Progenitor cell of endocrine pancreas (in vitro differentiated cells): ENCODE data around the gene DHRS12. TPM values are rescaled to one million over a fixed set of nuclear protein-coding genes. Genes with fewer than 3 reads are reported as not detected.

Source experiments
- DNase-seq: peaks from one replicate; pipeline ENCODE4 v3.0.0; 2021; ENCODE audit warnings: low spot score; ENCODE audit not compliant: unreplicated experiment
- H3K27ac Mint-ChIP-seq: 2 replicates; pipeline ENCODE4 v1.8.0; 2021; ENCODE audit warnings: mild to moderate bottlenecking, moderate library complexity, mixed read lengths
- H3K27me3 Mint-ChIP-seq: 2 replicates; pipeline ENCODE4 v1.8.0; 2021; ENCODE audit warnings: mixed read lengths
- H3K36me3 Mint-ChIP-seq: 2 replicates; pipeline ENCODE4 v1.8.0; 2022; ENCODE audit warnings: mixed read lengths; ENCODE audit not compliant: insufficient read depth
- H3K4me1 Mint-ChIP-seq: 2 replicates; pipeline ENCODE4 v1.8.0; 2021; ENCODE audit warnings: low read depth, mixed read lengths
- H3K4me3 Mint-ChIP-seq: 2 replicates; pipeline ENCODE4 v1.8.0; 2021; ENCODE audit warnings: low read depth, mild to moderate bottlenecking, moderate library complexity, mixed read lengths
- H3K9me3 Mint-ChIP-seq: 2 replicates; pipeline ENCODE4 v1.8.0; 2021; ENCODE audit warnings: low read depth, mixed read lengths
- total RNA-seq: library from RNA; stranded (reverse); gene quantifications from 2 replicates; pipeline ENCODE4 v1.2.1, GENCODE V29; 2021
- TF ChIP-seq, protein P1 (sequence below): fragments of 200-600 bp; sonication (generic); IDR thresholded peaks from one replicate; pipeline ENCODE4 v1.5.0; 2021; ENCODE audit warnings: antibody characterized with exemption, mild to moderate bottlenecking; ENCODE audit not compliant: unreplicated experiment

DHRS12 gene
- total RNA-seq, 1 donor from 2014 or later, result 19.6 TPM

DNA sequence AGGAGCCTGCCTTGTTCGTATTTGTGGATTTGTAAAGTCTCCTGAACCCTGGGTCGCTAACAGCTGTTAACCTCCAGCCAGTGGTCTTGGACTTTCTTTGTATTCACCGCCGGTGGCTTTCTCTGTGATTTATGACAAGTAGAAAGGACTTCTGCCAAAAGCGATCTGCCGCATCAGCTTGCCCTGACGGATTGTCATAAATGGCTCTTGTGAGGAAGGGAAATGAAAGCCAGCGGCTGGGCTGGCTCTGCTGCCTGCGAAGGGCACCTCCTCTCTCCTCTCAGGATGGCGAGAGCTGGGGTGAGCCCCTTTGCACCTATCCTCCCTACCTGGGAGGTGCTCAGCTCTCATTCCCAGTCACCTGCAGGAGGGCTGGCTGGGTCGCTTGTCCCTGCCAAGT is 25.6 kb downstream of the DHRS12 start:
- no peak overlapping the region for H3K27ac Mint-ChIP-seq
- peaks cover 2% of the 10 kb centered on the region for H3K4me1 Mint-ChIP-seq
- H3K27me3 Mint-ChIP-seq, result no peaks in the 10 kb centered on the region
- TF ChIP-seq, protein P1, sequence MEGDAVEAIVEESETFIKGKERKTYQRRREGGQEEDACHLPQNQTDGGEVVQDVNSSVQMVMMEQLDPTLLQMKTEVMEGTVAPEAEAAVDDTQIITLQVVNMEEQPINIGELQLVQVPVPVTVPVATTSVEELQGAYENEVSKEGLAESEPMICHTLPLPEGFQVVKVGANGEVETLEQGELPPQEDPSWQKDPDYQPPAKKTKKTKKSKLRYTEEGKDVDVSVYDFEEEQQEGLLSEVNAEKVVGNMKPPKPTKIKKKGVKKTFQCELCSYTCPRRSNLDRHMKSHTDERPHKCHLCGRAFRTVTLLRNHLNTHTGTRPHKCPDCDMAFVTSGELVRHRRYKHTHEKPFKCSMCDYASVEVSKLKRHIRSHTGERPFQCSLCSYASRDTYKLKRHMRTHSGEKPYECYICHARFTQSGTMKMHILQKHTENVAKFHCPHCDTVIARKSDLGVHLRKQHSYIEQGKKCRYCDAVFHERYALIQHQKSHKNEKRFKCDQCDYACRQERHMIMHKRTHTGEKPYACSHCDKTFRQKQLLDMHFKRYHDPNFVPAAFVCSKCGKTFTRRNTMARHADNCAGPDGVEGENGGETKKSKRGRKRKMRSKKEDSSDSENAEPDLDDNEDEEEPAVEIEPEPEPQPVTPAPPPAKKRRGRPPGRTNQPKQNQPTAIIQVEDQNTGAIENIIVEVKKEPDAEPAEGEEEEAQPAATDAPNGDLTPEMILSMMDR, result no peak
- no peak overlapping the region for H3K4me3 Mint-ChIP-seq
- H3K9me3 Mint-ChIP-seq, result no peaks in the 10 kb centered on the region
- DNase-seq, result no peak
- peaks cover 1% of the 10 kb centered on the region for H3K36me3 Mint-ChIP-seq

DNA sequence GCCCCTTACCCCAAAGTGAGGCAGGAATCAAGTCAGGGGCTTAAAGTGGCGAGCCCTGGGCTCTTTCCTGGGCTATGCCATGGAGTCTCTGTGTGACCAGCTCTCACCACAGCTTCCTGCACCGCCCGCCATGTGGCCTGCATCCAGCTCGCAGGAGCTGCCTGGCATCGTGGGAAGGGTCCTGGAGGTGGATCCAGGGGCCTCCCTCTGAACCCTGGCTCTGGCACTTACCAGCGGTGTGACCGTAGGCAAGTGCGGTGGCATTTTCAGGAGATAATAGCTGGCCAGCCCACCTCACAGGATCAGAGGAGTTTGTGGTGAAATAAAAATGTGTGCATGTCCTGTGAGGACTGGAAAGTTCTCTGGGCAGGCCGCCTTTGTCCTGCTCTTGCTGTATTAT is 26.0 kb downstream of the DHRS12 start:
- Mint-ChIP-seq H3K9me3 (no peaks in the 10 kb centered on the region), H3K36me3 (peaks cover 1% of the 10 kb centered on the region), H3K27ac (no peak overlapping the region), H3K27me3 (no peaks in the 10 kb centered on the region), H3K4me1 (peaks cover 2% of the 10 kb centered on the region), H3K4me3 (no peak overlapping the region)
- no peak for DNase-seq
- TF ChIP-seq, protein P1, result no peak

DNA sequence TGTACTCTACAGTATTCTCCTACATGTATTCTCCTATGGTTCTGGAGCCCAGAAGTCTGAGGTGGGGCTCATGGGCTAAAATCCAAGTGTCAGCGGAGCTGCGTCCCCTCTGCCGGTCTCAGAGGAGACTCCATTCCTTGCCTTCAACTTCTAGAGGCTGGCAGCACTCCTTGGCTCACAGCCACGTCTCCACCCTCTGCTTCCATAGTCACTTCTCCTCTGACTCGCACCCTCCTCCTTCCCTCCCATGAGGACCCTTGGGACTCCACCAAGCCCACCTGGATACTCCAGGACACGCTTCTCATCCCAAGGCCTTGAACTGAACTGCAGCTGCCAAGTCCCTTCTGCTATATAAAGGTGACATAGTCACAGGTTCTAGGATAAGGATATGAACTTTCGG is 27.8 kb downstream of the DHRS12 start:
- H3K36me3 Mint-ChIP-seq, result peaks cover 1% of the 10 kb centered on the region
- H3K9me3 Mint-ChIP-seq, result no peaks in the 10 kb centered on the region
- H3K27me3 Mint-ChIP-seq, result no peaks in the 10 kb centered on the region
- H3K4me3 Mint-ChIP-seq, result no peak overlapping the region
- H3K27ac Mint-ChIP-seq, result no peak overlapping the region
- H3K4me1 Mint-ChIP-seq, result peaks cover 3% of the 10 kb centered on the region
- no peak for DNase-seq
- TF ChIP-seq, protein P1, result no peak

DNA sequence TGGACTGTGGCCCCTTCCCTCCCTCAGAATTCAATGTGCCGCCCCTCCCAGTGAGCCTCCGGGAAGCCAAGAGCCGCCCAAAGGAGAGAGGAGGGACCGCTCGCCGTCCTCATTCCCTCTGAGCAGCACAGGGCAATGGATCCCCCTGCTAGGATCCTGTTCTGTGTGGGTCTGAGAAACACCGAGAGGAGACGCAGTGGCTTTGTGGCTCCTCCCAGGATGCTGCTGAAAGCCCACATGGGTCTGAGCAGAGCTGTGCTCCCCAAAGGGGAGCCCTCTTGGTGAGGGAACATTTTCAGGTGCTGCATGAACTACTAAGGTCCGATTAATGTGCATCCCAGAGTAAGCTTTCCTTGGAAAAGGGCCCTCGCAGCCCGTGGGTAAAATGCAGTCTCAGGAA is 30.4 kb downstream of the DHRS12 start:
- DNase-seq, result no peak

DNA sequence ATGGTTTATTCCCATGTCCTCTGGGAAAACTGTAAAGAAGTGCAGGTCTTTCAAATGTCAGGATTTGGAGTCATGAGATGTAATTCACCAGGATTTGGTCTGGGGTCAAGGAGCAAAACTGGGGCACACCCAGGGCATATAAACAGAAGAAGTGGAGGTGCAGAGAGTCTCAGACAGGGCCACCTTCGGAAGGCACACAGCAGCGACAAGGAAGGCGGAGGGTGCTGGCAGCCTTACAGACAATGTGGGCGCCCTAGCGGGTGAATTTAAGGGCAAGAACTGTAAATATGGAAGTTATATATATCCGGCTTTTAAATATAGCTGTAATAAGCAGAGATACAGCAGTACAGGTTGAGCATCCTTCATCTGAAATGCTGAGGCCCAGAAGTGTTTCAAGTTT is 31.2 kb downstream of the DHRS12 start:
- no peak for DNase-seq
- no peaks in the 10 kb centered on the region for H3K27me3 Mint-ChIP-seq
- no peak overlapping the region for H3K4me3 Mint-ChIP-seq
- H3K4me1 Mint-ChIP-seq, result peaks cover 8% of the 10 kb centered on the region
- H3K36me3 Mint-ChIP-seq, result peaks cover 3% of the 10 kb centered on the region
- TF ChIP-seq, protein P1, result no peak
- H3K27ac Mint-ChIP-seq, result no peak overlapping the region
- no peaks in the 10 kb centered on the region for H3K9me3 Mint-ChIP-seq

More for the DNA sequence above, 30.4 kb downstream of the DHRS12 start:
- no peak overlapping the region for H3K4me3 Mint-ChIP-seq
- H3K27me3 Mint-ChIP-seq, result no peaks in the 10 kb centered on the region
- H3K4me1 Mint-ChIP-seq, result peaks cover 8% of the 10 kb centered on the region
- no peaks in the 10 kb centered on the region for H3K9me3 Mint-ChIP-seq
- H3K36me3 Mint-ChIP-seq, result no peaks in the 10 kb centered on the region
- no peak overlapping the region for H3K27ac Mint-ChIP-seq
- TF ChIP-seq, protein P1, result no peak
